Lower leg skin (tissue), 3 donors: ENCODE measurements around the gene TESMIN.

Experiments
- CTCF ChIP-seq, 3 donors: fragments of 450-650 bp; IDR thresholded peaks; one replicate each; pipeline ENCODE4 v1.5.1; 2016; ENCODE audit warnings: antibody characterized with exemption in 3 of 3, mild to moderate bottlenecking in 3 of 3, moderate library complexity in 2 of 3
- POLR2A ChIP-seq, 2 donors: fragments of 450-650 bp; IDR thresholded peaks; one replicate each; pipeline ENCODE4 v1.6.1; 2016 to 2017; ENCODE audit warnings: antibody characterized with exemption in 2 of 2, mild to moderate bottlenecking in 1 of 2, moderate library complexity in 1 of 2

- no peak for TF ChIP-seq POLR2A (IDR thresholded peaks at IDR 0.05)
- TF ChIP-seq CTCF (IDR thresholded peaks at IDR 0.05): no peak
Measured at GRCh38 chr11:68766786-68767185, 15.5 kb upstream of the TESMIN start.
